Ramos (cell line): Measurements from ENCODE around the gene GRAMD1B.

Experiments
- in situ Hi-C: fragments of 300-500 bp; cut with MboI; formaldehyde crosslinking; loops from one replicate; pipeline ENCODE4 v1.14.3; 2022; ENCODE audit warnings: low sequenced_read_pairs; ENCODE audit not compliant: unreplicated experiment

Gene GRAMD1B

GRCh38 chr11:123607781-123608180 lies 177.7 kb downstream of the GRAMD1B start:
- in situ Hi-C loops: no loop called here

GRCh38 chr11:123608371-123608770 lies 178.3 kb downstream of the GRAMD1B start:
- in situ Hi-C loops: no loop called here

GRCh38 chr11:123608945-123609344 lies 178.9 kb downstream of the GRAMD1B start:
- in situ Hi-C loops: no loop called here

- in situ Hi-C loops: no loop called here
These were observed 181.6 kb downstream of the GRAMD1B start for GRCh38 chr11:123611698-123612097.

GRCh38 chr11:123616505-123617198 lies 186.6 kb downstream of the GRAMD1B start:
- in situ Hi-C loops: no loop called here

- in situ Hi-C loops: no loop called here
These were observed 192.5 kb downstream of the GRAMD1B start for GRCh38 chr11:123622576-123622975.

- in situ Hi-C loops: no loop called here
These were observed 194.9 kb downstream of the GRAMD1B start for GRCh38 chr11:123624974-123625373.

GRCh38 chr11:123628936-123629683 lies 199.0 kb downstream of the GRAMD1B start:
- in situ Hi-C loops: no loop called here

GRCh38 chr11:123630126-123630608 lies 200.1 kb downstream of the GRAMD1B start:
- in situ Hi-C loops: no loop called here

GRCh38 chr11:123640029-123640428 lies 210.0 kb downstream of the GRAMD1B start:
- in situ Hi-C loops: no loop called here

GRCh38 chr11:123640677-123641494 lies 210.8 kb downstream of the GRAMD1B start:
- in situ Hi-C loops: no loop called here

- in situ Hi-C loops: no loop called here
These were observed 211.4 kb downstream of the GRAMD1B start for GRCh38 chr11:123641495-123641840.

GRCh38 chr11:123642435-123642834 lies 212.4 kb downstream of the GRAMD1B start:
- in situ Hi-C loops: no loop called here

- in situ Hi-C loops: no loop called here
These were observed 215.4 kb downstream of the GRAMD1B start for GRCh38 chr11:123645286-123645975.

GRCh38 chr11:123650901-123651300 lies 220.8 kb downstream of the GRAMD1B start:
- in situ Hi-C loops: no loop called here

GRCh38 chr11:123652599-123652998 lies 222.5 kb downstream of the GRAMD1B start:
- in situ Hi-C loops: no loop called here

- in situ Hi-C loops: no loop called here
These were observed 223.4 kb downstream of the GRAMD1B start for GRCh38 chr11:123653483-123653826.

GRCh38 chr11:123653827-123654565 lies 223.9 kb downstream of the GRAMD1B start:
- in situ Hi-C loops: no loop called here

GRCh38 chr11:123654566-123655081 lies 224.6 kb downstream of the GRAMD1B start, which contains the start of gene SCN3B:
Gene SCN3B, minus strand, starts transcription at chr11:123654624. Its CDS starts 823 bp downstream, at chr11:123653801.
- in situ Hi-C loops: no loop called here
